Neural progenitor cell (in vitro differentiated cells): ENCODE results near the gene ENTREP3. TPM values are rescaled to one million over a fixed set of nuclear protein-coding genes. Genes with fewer than 3 reads are reported as not detected.

Experiments used
- DNase-seq: peaks from one replicate; pipeline ENCODE4 v3.0.0-alpha.2; 2016; ENCODE audit warnings: low spot score
- H2AFZ ChIP-seq: fragments of 200-600 bp; sonication (generic); replicated peaks from 2 replicates; pipeline ENCODE4 v1.6.1; 2016; ENCODE audit warnings: antibody characterized with exemption
- H3F3A ChIP-seq: fragments of 200-600 bp; sonication (generic); 2 replicates; pipeline ENCODE4 v1.6.1; 2016; ENCODE audit warnings: antibody characterized with exemption, low read depth
- H3K27ac ChIP-seq: fragments of 200-600 bp; sonication (generic); 2 replicates; pipeline ENCODE4 v1.5.1; 2016; ENCODE audit warnings: mild to moderate bottlenecking
- H3K27me3 ChIP-seq: fragments of 200-600 bp; sonication (generic); 2 replicates; pipeline ENCODE4 v1.6.1; 2016; ENCODE audit warnings: mild to moderate bottlenecking, moderate library complexity
- H3K36me3 ChIP-seq: fragments of 200-600 bp; sonication (generic); 2 replicates; pipeline ENCODE4 v1.5.1; 2016
- H3K4me1 ChIP-seq: fragments of 200-600 bp; sonication (generic); 2 replicates; pipeline ENCODE4 v1.6.1; 2016; ENCODE audit warnings: mixed run types
- H3K4me2 ChIP-seq: fragments of 200-600 bp; sonication (generic); 2 replicates; pipeline ENCODE4 v1.6.1; 2016
- H3K4me3 ChIP-seq: fragments of 200-600 bp; sonication (generic); 2 replicates; pipeline ENCODE4 v1.5.1; 2016
- H3K79me2 ChIP-seq: fragments of 200-600 bp; sonication (generic); 2 replicates; pipeline ENCODE4 v1.6.1; 2016; ENCODE audit warnings: low read depth
- H3K9ac ChIP-seq: fragments of 200-600 bp; sonication (generic); 2 replicates; pipeline ENCODE4 v1.6.1; 2016
- H3K9me3 ChIP-seq: fragments of 200-600 bp; sonication (generic); 2 replicates; pipeline ENCODE4 v1.5.1; 2016; ENCODE audit warnings: low read depth
- H4K20me1 ChIP-seq: fragments of 200-600 bp; sonication (generic); 2 replicates; pipeline ENCODE4 v1.6.1; 2016; ENCODE audit warnings: low read depth
- H3K27ac Mint-ChIP-seq: 3 replicates; pipeline ENCODE4 v1.8.0; 2021; ENCODE audit warnings: mixed read lengths
- H3K27me3 Mint-ChIP-seq: 2 replicates; pipeline ENCODE4 v1.8.0; 2022; ENCODE audit warnings: low read depth, mild to moderate bottlenecking, inconsistent platforms, moderate library complexity, mixed read lengths; ENCODE audit not compliant: insufficient read depth
- H3K36me3 Mint-ChIP-seq: 3 replicates; pipeline ENCODE4 v1.8.0; 2021; ENCODE audit warnings: mixed read lengths
- H3K4me1 Mint-ChIP-seq: 3 replicates; pipeline ENCODE4 v1.8.0; 2021; ENCODE audit warnings: mixed read lengths
- H3K4me3 Mint-ChIP-seq: 3 replicates; pipeline ENCODE4 v1.8.0; 2021; ENCODE audit warnings: mild to moderate bottlenecking, moderate library complexity, mixed read lengths
- H3K9me3 Mint-ChIP-seq: 3 replicates; pipeline ENCODE4 v1.8.0; 2020; ENCODE audit warnings: mixed read lengths
- EZH2 ChIP-seq: fragments of 200-600 bp; sonication (generic); IDR thresholded peaks from 2 replicates; pipeline ENCODE4 v1.6.1; 2017; ENCODE audit warnings: antibody characterized with exemption, mild to moderate bottlenecking, moderate library complexity
- EZH2phosphoT487 ChIP-seq: fragments of 200-600 bp; sonication (generic); IDR thresholded peaks from 2 replicates; pipeline ENCODE4 v1.6.1; 2017; ENCODE audit warnings: antibody characterized with exemption
- total RNA-seq: library from RNA; depleted of rRNA; stranded (reverse); fragments of >200 nt; gene quantifications from 2 replicates; pipeline ENCODE4 v1.2.3, GENCODE V29; 2015; ENCODE audit warnings: low replicate concordance
- TF ChIP-seq, protein P1 (sequence below): fragments of 200-600 bp; sonication (generic); IDR thresholded peaks from 2 replicates; pipeline ENCODE4 v1.5.1; 2017; ENCODE audit warnings: antibody characterized with exemption, mild to moderate bottlenecking

ENTREP3 gene
- total RNA-seq, 1 donor from 2014 or later, result 4.8 TPM

DNA sequence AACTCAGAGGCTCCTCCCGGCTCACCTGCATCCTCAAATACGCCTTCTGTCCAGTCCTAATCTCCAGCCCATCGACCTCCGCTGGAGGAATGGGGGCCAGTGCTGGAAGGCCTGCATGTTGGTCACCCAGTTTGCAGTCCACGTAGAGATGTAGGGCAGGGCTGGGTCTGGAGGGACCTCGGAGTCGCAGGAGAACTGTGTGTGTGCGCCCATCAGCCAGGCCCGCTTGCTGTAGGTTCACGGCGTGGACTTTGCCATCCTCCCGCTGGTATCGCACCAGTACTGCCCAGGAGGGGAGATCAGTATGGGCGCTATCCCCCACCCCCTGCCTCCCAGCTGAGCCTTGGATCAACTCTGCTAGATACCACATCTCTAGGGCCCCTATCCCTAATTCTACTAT, 50.2 kb downstream of the ENTREP3 start:
- H3K4me3 Mint-ChIP-seq, result peak overlapping the region; percentile 67
- Histone ChIP-seq H3K4me1 (peaks cover 22% of the 10 kb centered on the region), H3K79me2 (peaks cover 5% of the 10 kb centered on the region), H3K9ac (no peak overlapping the region), H3K36me3 (no peaks in the 10 kb centered on the region), H3K4me3 (no peak overlapping the region), H4K20me1 (peaks cover 43% of the 10 kb centered on the region), H3F3A (peaks cover 93% of the 10 kb centered on the region), H2AFZ (no peak overlapping the region), H3K4me2 (no peak overlapping the region), H3K9me3 (no peaks in the 10 kb centered on the region), H3K27me3 (no peaks in the 10 kb centered on the region), H3K27ac (peak overlapping the region; percentile 32)
- H3K27ac Mint-ChIP-seq, result no peak overlapping the region
- peaks cover 29% of the 10 kb centered on the region for H3K36me3 Mint-ChIP-seq
- TF ChIP-seq EZH2, result no peak
- no peak for TF ChIP-seq EZH2phosphoT487
- TF ChIP-seq, protein P1, sequence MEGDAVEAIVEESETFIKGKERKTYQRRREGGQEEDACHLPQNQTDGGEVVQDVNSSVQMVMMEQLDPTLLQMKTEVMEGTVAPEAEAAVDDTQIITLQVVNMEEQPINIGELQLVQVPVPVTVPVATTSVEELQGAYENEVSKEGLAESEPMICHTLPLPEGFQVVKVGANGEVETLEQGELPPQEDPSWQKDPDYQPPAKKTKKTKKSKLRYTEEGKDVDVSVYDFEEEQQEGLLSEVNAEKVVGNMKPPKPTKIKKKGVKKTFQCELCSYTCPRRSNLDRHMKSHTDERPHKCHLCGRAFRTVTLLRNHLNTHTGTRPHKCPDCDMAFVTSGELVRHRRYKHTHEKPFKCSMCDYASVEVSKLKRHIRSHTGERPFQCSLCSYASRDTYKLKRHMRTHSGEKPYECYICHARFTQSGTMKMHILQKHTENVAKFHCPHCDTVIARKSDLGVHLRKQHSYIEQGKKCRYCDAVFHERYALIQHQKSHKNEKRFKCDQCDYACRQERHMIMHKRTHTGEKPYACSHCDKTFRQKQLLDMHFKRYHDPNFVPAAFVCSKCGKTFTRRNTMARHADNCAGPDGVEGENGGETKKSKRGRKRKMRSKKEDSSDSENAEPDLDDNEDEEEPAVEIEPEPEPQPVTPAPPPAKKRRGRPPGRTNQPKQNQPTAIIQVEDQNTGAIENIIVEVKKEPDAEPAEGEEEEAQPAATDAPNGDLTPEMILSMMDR, result no peak
- peaks cover 35% of the 10 kb centered on the region for H3K27me3 Mint-ChIP-seq
- DNase-seq, result no peak
- peaks cover 56% of the 10 kb centered on the region for H3K4me1 Mint-ChIP-seq
- H3K9me3 Mint-ChIP-seq, result no peaks in the 10 kb centered on the region

DNA sequence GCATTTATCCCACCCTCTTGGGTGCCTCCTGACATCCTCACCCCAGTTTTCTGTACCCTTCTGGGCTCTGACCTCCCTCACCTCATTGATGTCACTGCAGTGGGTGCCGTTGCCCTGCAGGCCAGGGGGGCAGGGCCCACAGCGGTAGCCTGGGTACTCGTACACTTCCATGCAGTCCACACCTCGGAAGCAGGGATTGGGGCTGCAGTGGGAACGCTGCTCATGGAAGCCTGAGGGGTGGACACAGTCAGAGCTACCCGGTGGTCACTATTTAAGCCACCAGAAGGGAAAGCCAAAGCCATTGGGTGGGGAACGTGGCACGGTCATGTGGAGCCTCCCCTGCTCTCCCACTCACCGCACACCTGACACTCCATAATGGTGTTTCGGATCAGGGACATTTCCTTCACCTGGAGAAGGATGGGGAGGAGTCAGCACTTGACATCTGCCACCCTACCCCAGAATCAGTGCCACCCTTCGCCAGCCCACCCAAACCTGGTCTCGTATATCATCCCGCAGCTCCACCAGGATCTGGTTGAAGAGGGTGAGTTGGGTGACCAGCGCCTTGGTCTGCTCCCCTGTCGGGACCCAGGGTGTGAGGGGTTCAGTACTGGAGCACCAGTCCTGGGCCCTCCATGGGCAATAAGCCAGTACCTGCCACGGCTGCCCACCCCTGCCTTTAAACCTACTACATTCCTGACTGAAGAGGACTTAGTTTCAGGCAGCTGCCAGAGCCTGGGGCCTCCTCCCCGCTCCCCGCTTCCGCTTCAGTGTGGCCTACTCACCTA, 52.4 kb downstream of the ENTREP3 start:
- H4K20me1 ChIP-seq, result peaks cover 62% of the 10 kb centered on the region
- Mint-ChIP-seq H3K4me1 (peaks cover 52% of the 10 kb centered on the region), H3K9me3 (no peaks in the 10 kb centered on the region), H3K36me3 (peaks cover 41% of the 10 kb centered on the region), H3K27ac (peak overlapping the region; percentile 11), H3K27me3 (peaks cover 31% of the 10 kb centered on the region), H3K4me3 (peak overlapping the region; percentile 22)
- H3K36me3 ChIP-seq, result no peaks in the 10 kb centered on the region
- no peak for TF ChIP-seq EZH2
- no peak for TF ChIP-seq EZH2phosphoT487
- TF ChIP-seq, protein P1, result no peak
- peaks cover 94% of the 10 kb centered on the region for H3F3A ChIP-seq
- H3K79me2 ChIP-seq, result peaks cover 21% of the 10 kb centered on the region
- H3K9ac ChIP-seq, result no peak overlapping the region
- H3K9me3 ChIP-seq, result no peaks in the 10 kb centered on the region
- no peak for DNase-seq
- no peak overlapping the region for H3K4me3 ChIP-seq
- H3K27ac ChIP-seq, result peak overlapping the region; percentile 58
- no peak overlapping the region for H2AFZ ChIP-seq
- H3K4me2 ChIP-seq, result no peak overlapping the region
- no peaks in the 10 kb centered on the region for H3K27me3 ChIP-seq
- H3K4me1 ChIP-seq, result peaks cover 14% of the 10 kb centered on the region

DNA sequence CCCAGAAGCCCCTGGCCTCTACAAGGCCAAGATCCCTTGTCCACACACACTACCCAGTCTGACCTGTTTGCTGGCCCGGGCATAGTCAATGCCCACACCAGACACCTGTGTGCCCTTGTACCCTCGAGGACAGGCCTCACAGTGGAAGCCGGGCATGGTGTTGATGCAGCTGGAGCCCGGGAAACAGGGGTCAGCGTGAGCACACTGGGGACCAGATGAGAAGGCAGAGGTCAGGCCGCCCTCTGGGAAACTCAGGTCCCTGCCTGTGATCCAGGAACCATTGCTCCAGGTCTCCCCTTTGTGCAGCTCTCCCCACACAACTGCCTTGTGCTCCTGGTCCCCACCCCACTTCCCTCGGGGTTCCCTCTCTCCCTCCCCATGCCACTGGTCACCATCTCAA, 53.1 kb downstream of the ENTREP3 start:
- Histone ChIP-seq H3K4me1 (peaks cover 17% of the 10 kb centered on the region), H3K27ac (peak overlapping the region; percentile 53), H3K4me2 (no peak overlapping the region), H3F3A (peaks cover 94% of the 10 kb centered on the region), H2AFZ (no peak overlapping the region), H3K9ac (no peak overlapping the region), H3K36me3 (no peaks in the 10 kb centered on the region), H4K20me1 (peaks cover 70% of the 10 kb centered on the region), H3K4me3 (no peak overlapping the region), H3K79me2 (peaks cover 28% of the 10 kb centered on the region), H3K27me3 (no peaks in the 10 kb centered on the region), H3K9me3 (no peaks in the 10 kb centered on the region)
- TF ChIP-seq EZH2phosphoT487, result no peak
- TF ChIP-seq, protein P1, result no peak
- H3K9me3 Mint-ChIP-seq, result no peaks in the 10 kb centered on the region
- H3K27ac Mint-ChIP-seq, result peak overlapping the region; percentile 8
- H3K4me3 Mint-ChIP-seq, result no peak overlapping the region
- H3K36me3 Mint-ChIP-seq, result peaks cover 48% of the 10 kb centered on the region
- DNase-seq, result no peak
- peaks cover 54% of the 10 kb centered on the region for H3K4me1 Mint-ChIP-seq
- H3K27me3 Mint-ChIP-seq, result peaks cover 30% of the 10 kb centered on the region
